ENCODE measurements around the gene NEMP1.
"Not testable (repeated sequence)": the region's sequence is repeated elsewhere in the genome, so short reads cannot be mapped to it uniquely, and the experiment has no call there.

Gene NEMP1

DNA sequence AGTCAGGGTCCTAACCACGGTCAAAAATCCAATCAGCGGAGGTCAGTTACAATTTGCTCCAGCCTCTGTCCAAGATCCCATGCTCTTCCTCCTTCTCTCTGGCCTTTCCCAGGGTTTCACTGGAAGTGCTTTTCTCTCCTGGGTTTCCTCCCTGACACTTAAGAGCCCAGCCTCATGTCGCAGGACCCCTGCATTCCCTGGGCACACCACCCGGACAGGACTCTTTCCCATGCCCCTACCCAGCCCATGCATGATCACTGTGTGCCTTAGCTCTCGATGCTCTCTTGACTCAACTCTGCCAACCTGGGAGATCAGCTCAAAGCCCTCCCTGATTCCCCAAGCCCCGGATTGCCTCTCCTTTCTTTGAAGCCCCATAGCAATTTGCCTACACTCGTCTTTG is 46.8 kb downstream of the NEMP1 start:
- Histone ChIP-seq H3K4me3 (ENCODE audit: low read length) (no peak overlapping the region), H3K9me3 (ENCODE audit: insufficient read depth, low read depth, low read length) (no peaks in the 10 kb centered on the region), H3K9ac (ENCODE audit: low read depth, low read length) (no peak overlapping the region), H3K4me1 (ENCODE audit: insufficient read depth, low read length) (no peaks in the 10 kb centered on the region), H3K36me3 (ENCODE audit: insufficient read depth, low read length) (no peaks in the 10 kb centered on the region), H3K27ac (ENCODE audit: low read depth, low read length) (no peak overlapping the region), H3K27me3 (ENCODE audit: insufficient read depth, low read length) (no peaks in the 10 kb centered on the region)
- 80% methylated on average over 7 of the region's 7 CpGs for WGBS

DNA sequence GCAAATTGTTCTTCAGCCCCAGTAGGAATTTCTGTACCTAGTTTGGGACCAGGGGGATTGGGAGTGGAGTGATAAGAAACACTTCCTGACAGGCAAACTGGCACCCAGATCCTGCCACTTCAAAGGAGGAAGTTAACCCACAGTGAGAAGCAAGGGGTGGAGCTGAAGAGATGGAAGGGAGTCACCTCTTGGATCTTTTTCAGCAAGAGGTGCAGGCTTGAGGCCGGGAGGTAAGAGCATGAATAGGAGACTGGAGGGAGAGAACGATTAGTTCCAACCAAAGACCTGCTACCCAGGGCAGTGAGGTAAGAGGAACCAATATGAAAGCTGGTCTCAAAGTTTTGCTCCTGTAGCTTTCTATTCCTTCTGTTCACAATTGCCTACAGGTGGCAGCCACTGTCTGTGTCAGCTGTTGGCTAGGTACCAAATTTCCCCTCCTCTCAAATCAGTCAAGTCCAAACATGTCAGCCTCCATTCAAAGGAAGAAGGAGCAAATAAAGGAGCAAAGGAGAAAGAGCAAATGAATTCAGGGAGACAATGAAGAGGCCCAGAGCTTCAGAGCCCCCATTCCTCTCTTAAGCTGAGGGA is 47.4 kb downstream of the NEMP1 start:
- Histone ChIP-seq H3K27me3 (ENCODE audit: insufficient read depth, low read length) (no peaks in the 10 kb centered on the region), H3K9ac (ENCODE audit: low read depth, low read length) (no peak overlapping the region), H3K27ac (ENCODE audit: low read depth, low read length) (no peak overlapping the region), H3K4me1 (ENCODE audit: insufficient read depth, low read length) (no peaks in the 10 kb centered on the region), H3K4me3 (ENCODE audit: low read length) (no peak overlapping the region), H3K9me3 (ENCODE audit: insufficient read depth, low read depth, low read length) (no peaks in the 10 kb centered on the region), H3K36me3 (ENCODE audit: insufficient read depth, low read length) (no peaks in the 10 kb centered on the region)
- 54% methylated on average over 2 of the region's 2 CpGs for WGBS

DNA sequence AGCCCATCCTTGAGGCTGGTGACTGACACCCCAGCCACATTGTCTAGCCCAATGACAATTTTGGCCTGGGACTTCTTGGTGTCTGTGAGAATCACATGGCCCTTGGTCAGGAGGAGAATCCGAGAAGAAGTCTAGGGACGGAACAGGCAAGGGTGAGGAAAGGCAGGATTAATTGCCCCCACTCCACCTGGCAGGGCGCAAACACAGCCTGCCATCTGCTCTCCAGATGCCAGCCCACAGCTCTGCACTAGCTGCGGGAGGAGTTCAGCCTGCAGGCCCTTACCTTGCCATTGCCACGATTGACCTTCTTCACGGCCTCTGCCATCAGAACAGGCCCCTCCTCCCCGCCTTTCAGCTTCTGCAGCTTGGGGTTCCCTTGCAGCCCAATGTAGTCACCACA is 49.1 kb downstream of the NEMP1 start:
- Histone ChIP-seq H3K27me3 (ENCODE audit: insufficient read depth, low read length) (no peaks in the 10 kb centered on the region), H3K9ac (ENCODE audit: low read depth, low read length) (no peak overlapping the region), H3K27ac (ENCODE audit: low read depth, low read length) (no peak overlapping the region), H3K4me1 (ENCODE audit: insufficient read depth, low read length) (no peaks in the 10 kb centered on the region), H3K36me3 (ENCODE audit: insufficient read depth, low read length) (no peaks in the 10 kb centered on the region), H3K9me3 (ENCODE audit: insufficient read depth, low read depth, low read length) (no peaks in the 10 kb centered on the region), H3K4me3 (ENCODE audit: low read length) (no peak overlapping the region)
- 93% methylated on average over 7 of the region's 7 CpGs for WGBS

DNA sequence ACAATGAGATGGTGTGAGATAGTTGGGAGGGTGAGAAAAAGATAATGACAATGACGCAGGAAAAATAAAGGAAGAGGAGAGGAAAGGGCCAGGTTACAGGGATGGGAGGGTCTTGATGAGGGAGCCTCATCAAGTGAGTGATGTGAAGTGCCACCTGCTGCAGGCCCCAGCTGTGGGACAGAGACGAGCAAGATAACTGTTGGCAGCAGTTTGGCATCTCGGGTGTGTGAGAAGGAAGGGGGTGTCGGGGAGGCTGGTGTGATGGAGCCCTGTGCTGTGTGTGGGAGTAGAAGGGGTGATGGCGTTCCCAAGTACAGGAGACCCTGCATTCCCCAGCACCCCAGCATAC is 50.8 kb downstream of the NEMP1 start:
- Histone ChIP-seq H3K4me1 (ENCODE audit: insufficient read depth, low read length) (no peaks in the 10 kb centered on the region), H3K36me3 (ENCODE audit: insufficient read depth, low read length) (no peaks in the 10 kb centered on the region), H3K9me3 (ENCODE audit: insufficient read depth, low read depth, low read length) (no peaks in the 10 kb centered on the region), H3K4me3 (ENCODE audit: low read length) (no peak overlapping the region), H3K27me3 (ENCODE audit: insufficient read depth, low read length) (no peaks in the 10 kb centered on the region), H3K9ac (ENCODE audit: low read depth, low read length) (no peak overlapping the region), H3K27ac (ENCODE audit: low read depth, low read length) (no peak overlapping the region)
- WGBS = 88% methylated on average over 4 of the region's 5 CpGs

DNA sequence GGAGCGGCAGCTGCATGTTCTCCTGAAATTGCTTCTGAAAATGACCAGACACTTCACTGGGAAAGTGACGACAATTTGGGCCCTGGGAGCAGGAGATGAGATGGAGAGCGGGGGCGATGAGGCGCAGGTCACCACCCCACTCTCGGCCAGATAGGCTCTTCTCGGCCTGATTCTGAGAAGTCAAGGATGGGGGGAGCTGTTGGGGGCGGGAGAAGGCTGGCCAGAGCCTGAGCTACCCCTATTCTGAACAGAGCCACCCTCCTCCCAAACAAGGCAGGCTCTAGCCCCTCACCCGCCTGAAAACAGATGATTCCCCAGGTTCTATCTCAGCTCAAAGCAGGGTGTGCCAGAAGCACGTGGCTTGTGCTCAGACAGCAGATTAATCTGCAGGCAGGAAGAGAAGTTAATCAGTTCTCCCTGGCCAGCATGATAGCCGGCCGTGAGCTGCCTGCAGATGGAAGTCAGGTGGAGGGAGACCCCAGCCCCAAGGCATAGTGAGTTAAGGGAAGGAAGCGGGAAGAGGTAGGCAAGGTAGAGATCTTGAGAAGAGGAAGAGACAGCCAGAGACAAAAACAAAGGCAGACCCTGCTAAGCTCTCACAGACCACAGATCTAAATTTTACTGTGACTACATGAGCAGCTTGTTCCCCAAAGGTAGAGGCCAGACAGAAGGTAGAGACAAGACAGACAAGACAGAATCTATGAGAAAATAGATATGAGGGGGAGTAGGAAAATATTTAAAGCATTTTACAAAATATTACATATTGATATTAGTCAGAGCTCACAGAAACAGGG is 51.4 kb downstream of the NEMP1 start:
- Histone ChIP-seq H3K4me1 (ENCODE audit: insufficient read depth, low read length) (no peaks in the 10 kb centered on the region), H3K27ac (ENCODE audit: low read depth, low read length) (no peak overlapping the region), H3K9ac (ENCODE audit: low read depth, low read length) (no peak overlapping the region), H3K36me3 (ENCODE audit: insufficient read depth, low read length) (no peaks in the 10 kb centered on the region), H3K4me3 (ENCODE audit: low read length) (no peak overlapping the region), H3K27me3 (ENCODE audit: insufficient read depth, low read length) (no peaks in the 10 kb centered on the region), H3K9me3 (ENCODE audit: insufficient read depth, low read depth, low read length) (no peaks in the 10 kb centered on the region)
- WGBS = 76% methylated on average over 13 of the region's 13 CpGs

DNA sequence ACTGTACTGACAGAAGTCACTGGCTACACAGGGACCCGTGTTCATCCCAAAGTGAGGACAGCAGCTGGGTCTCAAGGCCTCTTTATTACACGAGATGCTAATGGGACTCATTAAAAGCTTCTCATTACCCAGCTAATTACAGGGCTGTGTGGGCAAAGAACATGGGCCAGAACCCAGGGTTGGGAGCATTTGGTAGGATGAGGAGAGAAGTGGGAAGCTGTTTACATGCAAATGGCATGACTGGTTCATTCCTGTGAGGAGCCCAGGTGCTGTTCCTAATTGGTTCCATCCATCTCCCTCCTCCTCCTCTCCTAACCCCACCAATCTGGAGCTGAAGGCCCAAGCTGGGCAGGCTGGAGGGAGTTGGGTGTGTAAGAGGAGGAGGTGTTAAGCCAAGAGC is 53.4 kb downstream of the NEMP1 start:
- Histone ChIP-seq H3K9me3 (ENCODE audit: insufficient read depth, low read depth, low read length) (no peaks in the 10 kb centered on the region), H3K27me3 (ENCODE audit: insufficient read depth, low read length) (no peaks in the 10 kb centered on the region), H3K9ac (ENCODE audit: low read depth, low read length) (no peak overlapping the region), H3K4me1 (ENCODE audit: insufficient read depth, low read length) (no peaks in the 10 kb centered on the region), H3K36me3 (ENCODE audit: insufficient read depth, low read length) (no peaks in the 10 kb centered on the region), H3K4me3 (ENCODE audit: low read length) (no peak overlapping the region), H3K27ac (ENCODE audit: low read depth, low read length) (no peak overlapping the region)
- WGBS = 85% methylated on average over 2 of the region's 2 CpGs

DNA sequence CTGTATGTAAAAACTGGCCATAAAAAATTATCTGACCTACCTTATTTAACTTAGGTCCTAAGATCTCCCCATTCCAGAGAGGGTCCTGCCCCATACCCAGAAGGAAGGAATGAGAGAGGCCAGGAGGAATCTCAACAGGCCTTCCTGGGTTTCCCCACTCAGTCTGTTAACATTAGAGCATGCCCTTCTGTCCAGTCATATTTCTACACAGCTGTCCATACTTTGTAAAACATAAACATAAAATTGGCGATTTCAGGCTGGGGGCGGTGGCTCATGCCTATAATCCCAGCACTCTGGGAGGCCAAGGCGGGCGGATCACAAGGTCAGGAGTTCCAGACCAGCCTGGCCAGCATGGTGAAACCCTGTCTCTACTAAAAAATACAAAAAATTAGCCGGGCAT is 56.3 kb downstream of the NEMP1 start:
- not testable (repeated sequence) for H3K9me3 ChIP-seq (ENCODE audit: insufficient read depth, low read depth, low read length); H3K4me3 ChIP-seq (ENCODE audit: low read length); H3K9ac ChIP-seq (ENCODE audit: low read depth, low read length); H3K36me3 ChIP-seq (ENCODE audit: insufficient read depth, low read length); H3K27ac ChIP-seq (ENCODE audit: low read depth, low read length); H3K4me1 ChIP-seq (ENCODE audit: insufficient read depth, low read length); H3K27me3 ChIP-seq (ENCODE audit: insufficient read depth, low read length)
- WGBS = 97% methylated on average over 5 of the region's 5 CpGs

DNA sequence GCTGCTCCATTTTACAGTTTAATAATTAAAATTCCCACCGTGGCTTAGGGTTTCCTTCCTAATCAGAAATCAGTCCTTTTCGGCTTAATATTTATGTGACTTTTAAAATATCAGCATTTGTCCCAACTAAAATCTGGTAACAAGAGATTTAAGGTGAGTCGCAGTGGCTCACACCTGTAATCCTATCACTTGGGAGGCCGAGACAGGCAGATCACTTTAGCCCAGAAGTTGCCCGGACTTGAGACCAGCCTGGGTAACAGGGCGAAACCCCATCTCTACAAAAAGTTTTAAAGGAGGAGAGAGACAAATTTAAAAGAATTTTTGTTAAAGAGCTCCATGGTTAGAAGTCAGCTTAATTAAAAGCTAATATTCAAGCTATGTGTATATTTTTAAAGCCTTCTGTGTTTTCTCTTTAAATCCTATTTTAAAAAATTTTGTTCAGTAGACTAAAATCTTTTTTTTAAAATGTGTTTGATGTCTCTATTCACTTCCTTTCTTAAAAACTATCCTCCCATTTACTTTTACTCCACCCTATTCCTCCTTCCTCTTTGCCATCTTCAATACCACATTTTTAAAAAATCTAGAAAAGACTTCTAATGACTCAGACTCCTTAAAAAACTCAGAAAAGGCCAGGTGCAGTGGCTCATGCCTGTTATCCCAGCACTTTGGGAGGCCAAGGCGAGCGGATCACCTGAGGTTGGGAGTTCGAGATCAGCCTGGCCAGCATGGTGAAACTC is 58.4 kb downstream of the NEMP1 start:
- Histone ChIP-seq H3K4me1 (ENCODE audit: insufficient read depth, low read length) (peaks cover 2% of the 10 kb centered on the region; the same call in 1 of the 2 replicates), H3K27ac (ENCODE audit: low read depth, low read length) (no peak overlapping the region), H3K9ac (ENCODE audit: low read depth, low read length) (no peak overlapping the region), H3K4me3 (ENCODE audit: low read length) (no peak overlapping the region), H3K36me3 (ENCODE audit: insufficient read depth, low read length) (no peaks in the 10 kb centered on the region), H3K9me3 (ENCODE audit: insufficient read depth, low read depth, low read length) (no peaks in the 10 kb centered on the region), H3K27me3 (ENCODE audit: insufficient read depth, low read length) (no peaks in the 10 kb centered on the region)
- 94% methylated on average over 9 of the region's 9 CpGs for WGBS

DNA sequence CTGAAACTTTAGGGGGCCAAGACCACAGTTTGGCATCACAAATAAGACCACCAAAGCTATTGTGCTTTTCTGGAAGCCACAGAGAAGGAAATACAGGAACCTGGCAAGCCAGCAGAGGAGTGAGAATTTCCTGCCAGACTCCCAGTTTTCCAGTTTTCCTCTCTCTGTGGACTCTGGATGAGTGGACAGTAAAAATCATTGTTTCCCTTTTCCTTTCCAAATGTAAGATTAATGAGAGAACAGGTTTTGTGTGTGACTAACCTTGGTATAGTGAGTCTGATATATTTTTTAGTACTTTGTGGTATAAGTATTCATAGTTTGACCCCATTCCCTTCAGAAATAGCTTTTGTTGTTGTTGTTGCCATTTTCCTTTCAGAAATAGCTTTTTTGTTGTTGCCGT is 59.7 kb downstream of the NEMP1 start:
- Histone ChIP-seq H3K9me3 (ENCODE audit: insufficient read depth, low read depth, low read length) (no peaks in the 10 kb centered on the region), H3K9ac (ENCODE audit: low read depth, low read length) (no peak overlapping the region), H3K4me3 (ENCODE audit: low read length) (no peak overlapping the region), H3K4me1 (ENCODE audit: insufficient read depth, low read length) (peaks cover 2% of the 10 kb centered on the region; the same call in 1 of the 2 replicates), H3K27me3 (ENCODE audit: insufficient read depth, low read length) (no peaks in the 10 kb centered on the region), H3K36me3 (ENCODE audit: insufficient read depth, low read length) (no peaks in the 10 kb centered on the region), H3K27ac (ENCODE audit: low read depth, low read length) (no peak overlapping the region)
- WGBS = 90% methylated on average over 1 of the region's 1 CpG

DNA sequence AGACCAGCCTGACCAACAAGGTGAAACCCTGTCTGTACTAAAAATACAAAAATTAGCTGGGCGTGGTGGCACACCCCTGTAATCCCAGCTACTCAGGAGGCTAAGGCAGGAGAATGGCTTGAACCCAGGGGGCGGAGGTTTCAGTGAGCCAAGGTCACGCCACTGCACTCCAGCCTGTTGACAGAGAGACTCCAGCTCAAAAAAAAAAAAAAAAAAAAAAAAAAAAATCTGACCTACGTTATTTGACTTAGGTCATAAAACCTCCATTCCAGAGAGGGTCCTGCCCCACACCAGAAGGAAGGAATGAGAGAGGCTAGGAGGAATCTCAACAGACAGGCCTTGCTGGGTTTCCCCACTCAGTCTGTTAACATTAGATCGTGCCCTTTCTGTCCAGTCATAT is 60.2 kb downstream of the NEMP1 start:
- H3K4me3 ChIP-seq (ENCODE audit: low read length); H3K36me3 ChIP-seq (ENCODE audit: insufficient read depth, low read length); H3K9ac ChIP-seq (ENCODE audit: low read depth, low read length); H3K4me1 ChIP-seq (ENCODE audit: insufficient read depth, low read length); H3K27me3 ChIP-seq (ENCODE audit: insufficient read depth, low read length); H3K9me3 ChIP-seq (ENCODE audit: insufficient read depth, low read depth, low read length); H3K27ac ChIP-seq (ENCODE audit: low read depth, low read length): not testable (repeated sequence)
- 96% methylated on average over 4 of the region's 5 CpGs for WGBS

DNA sequence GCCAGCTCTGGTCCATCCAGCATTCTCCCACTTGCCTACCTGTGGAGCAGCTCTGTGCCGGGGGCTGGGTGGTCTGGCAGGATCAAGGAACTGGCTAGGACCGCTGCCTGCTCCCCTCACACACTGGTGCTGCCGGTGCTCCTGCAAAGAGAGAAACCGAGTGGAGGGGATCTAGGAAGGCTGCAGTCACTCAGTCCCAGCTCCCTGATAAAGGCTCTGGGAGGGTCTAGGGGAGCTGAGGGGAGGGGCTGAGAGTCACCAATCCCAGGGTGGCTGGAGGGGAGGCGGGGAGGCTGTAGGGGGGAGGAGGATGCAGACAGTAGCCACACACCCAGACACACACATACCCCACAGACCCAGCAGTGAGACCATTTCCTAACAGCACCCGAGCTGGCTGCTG is 62.2 kb downstream of the NEMP1 start, which contains the start of gene TAC3:
TAC3 (minus strand) TSS at position 182 of the 400 bp plus-strand sequence. CDS start 732 bp downstream, outside the sequence.
- no peak within 1 kb of the TSS for H3K27ac ChIP-seq (ENCODE audit: low read depth, low read length)
- no peaks in the 10 kb centered on the region for H3K9me3 ChIP-seq (ENCODE audit: insufficient read depth, low read depth, low read length)
- 68% methylated on average over 5 of the region's 6 CpGs for WGBS
- H3K4me1 ChIP-seq (ENCODE audit: insufficient read depth, low read length) = peaks cover 5% of the 10 kb centered on the region
- H3K36me3 ChIP-seq (ENCODE audit: insufficient read depth, low read length) = no peaks in the 10 kb centered on the region
- H3K4me3 ChIP-seq (ENCODE audit: low read length) = peak within 1 kb of the TSS; percentile 28; the same call in 1 of the 2 replicates
- no peaks in the 10 kb centered on the region for H3K27me3 ChIP-seq (ENCODE audit: insufficient read depth, low read length)
- no peak within 1 kb of the TSS for H3K9ac ChIP-seq (ENCODE audit: low read depth, low read length)

Data from HUES64 (cell line).